Measurements from ENCODE around the gene ANKRD2.
"Not testable (repeated sequence)": the region's sequence is repeated elsewhere in the genome, so short reads cannot be mapped to it uniquely, and the experiment has no call there.

The ANKRD2 gene
- 0 to 1.3 (median 0.04) reads per million in 17 experiments for total RNA-seq

DNA sequence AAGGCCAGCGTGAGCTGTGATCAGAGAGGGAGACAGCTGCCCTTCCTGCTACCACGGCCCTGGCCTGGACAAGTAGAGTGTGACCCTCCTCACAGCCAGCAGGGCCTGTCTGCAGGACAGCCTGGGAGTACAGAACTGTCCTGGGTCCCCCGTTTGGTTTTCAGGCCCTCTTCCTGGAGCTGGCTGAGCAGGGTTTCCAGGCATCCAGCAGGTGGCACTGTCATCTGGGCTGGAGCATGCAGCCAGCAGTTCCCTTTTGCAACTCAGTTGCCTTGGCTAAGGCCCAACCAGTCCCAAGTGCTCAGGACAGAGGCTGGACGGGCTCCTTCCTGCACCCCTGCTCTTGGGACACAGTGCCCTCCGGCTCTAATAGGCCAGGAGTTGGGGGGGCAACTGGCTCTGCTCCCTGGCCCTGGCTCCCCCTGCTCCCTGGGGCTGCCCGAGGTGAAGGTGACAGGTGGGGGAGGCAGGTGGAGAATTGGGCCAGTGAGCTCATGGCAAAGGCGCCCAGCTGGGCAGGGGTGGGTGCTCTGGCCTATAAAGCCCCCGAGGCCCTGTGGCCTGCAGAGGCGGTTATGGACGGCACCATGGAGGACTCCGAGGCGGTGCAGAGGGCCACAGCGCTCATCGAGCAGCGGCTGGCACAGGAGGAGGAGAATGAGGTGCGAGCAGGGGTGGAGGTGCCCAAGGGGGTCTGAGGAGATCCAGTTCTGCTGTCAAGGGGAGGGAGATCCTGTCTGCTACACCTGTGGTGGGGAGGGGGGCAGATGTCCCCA, at the start of gene ANKRD2:
TSS of gene ANKRD2 (plus strand) at position 566 of the 776 bp plus-strand sequence. CDS start at position 576, 10 bp downstream.
- peak; percentile 69 to 91 (median 83) for DNase-seq

GRCh38 chr10:97522937-97523336, 49.6 kb upstream of the ANKRD2 start:
- no peak for DNase-seq

- peak in 2 of 4 experiments; percentile 32 to 34 for DNase-seq
Observed at GRCh38 chr10:97525086-97525485, 47.5 kb upstream of the ANKRD2 start.

GRCh38 chr10:97525683-97526110, 46.9 kb upstream of the ANKRD2 start:
- DNase-seq: no peak

DNA sequence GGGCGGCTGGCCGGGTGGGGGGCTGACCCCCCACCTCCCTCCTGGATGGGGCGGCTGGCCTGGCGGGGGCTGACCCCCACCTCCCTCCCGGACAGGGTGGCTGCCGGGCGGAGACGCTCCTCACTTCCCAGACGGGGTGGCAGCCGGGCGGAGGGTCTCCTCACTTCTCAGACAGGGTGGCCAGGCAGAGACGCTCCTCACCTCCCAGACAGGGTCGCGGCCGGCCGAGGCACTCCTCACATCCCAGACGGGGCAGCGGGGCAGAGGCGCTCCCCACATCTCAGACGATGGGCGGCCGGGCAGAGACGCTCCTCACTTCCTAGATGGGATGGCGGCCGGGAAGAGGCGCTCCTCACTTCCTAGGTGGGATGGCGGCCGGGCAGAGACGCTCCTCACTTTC, 43.7 kb upstream of the ANKRD2 start:
- DNase-seq: not testable (repeated sequence)

GRCh38 chr10:97529685-97530465, 42.7 kb upstream of the ANKRD2 start:
- DNase-seq: no peak

DNA sequence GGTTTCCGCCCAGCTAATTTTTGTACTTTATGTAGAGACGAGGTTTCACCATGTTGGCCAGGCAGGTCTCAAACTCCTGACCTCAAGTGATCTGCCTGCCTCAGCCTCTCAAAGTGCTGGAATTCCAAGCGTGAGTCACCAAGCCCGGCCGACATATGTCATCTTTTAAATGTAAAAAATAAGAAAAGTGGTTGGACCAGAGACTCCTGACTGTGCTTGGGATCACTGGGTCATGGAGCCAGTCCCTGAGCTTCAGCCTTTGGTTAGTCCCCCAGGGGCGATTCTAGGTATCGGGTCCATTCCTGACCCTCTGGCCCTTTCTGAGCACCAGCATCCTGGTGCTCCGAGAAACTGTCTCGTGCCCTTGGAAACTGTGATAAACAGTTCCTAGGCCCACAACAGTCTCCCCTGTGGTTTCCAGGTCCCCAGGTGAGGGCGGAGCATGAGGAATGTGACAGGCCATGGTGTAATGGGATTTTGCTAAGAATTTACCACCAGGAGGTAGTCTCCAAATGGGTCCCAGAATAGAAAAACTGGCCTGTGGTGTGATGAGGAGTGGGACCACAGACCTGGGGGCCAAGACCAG, 41.1 kb upstream of the ANKRD2 start:
- DNase-seq: no peak

- DNase-seq: no peak
Observed at GRCh38 chr10:97532935-97533671, 39.5 kb upstream of the ANKRD2 start.

GRCh38 chr10:97533888-97534287, 38.7 kb upstream of the ANKRD2 start:
- no peak for DNase-seq

DNA sequence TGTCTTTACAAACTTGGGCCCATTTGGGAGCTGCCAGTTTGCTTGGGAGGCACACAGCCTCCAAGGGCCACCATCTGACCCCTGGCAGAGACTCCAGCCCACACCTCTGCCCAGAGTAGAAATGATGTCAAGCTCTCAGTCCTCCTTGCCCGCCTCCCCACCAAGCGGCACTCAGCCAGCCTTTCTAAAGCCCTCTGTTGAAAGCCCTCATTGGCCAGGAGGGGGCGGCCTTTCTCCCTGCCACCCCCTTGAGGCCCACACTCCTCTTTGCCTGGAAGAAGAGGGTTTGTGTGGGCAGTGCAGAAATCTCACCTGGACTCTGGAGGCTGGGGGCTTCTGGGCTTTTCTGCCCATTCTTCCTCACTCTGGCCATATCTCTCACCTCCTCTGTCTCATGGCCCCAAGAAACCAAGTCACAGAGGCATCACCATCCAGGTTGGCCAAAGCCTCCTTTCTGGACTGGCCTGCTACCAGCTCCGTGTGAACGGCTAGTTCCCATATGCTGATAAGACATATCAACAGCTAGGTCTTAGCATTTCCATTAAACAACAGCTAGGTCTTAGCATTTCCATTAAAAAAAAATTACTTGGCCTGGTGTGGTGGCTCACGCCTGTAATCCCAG, 37.7 kb upstream of the ANKRD2 start:
- DNase-seq: peak; percentile 56 to 83 (median 68)

- DNase-seq: no peak
Observed at GRCh38 chr10:97537186-97537869, 35.3 kb upstream of the ANKRD2 start.

- no peak for DNase-seq
Observed at GRCh38 chr10:97538411-97538810, 34.2 kb upstream of the ANKRD2 start.

DNA sequence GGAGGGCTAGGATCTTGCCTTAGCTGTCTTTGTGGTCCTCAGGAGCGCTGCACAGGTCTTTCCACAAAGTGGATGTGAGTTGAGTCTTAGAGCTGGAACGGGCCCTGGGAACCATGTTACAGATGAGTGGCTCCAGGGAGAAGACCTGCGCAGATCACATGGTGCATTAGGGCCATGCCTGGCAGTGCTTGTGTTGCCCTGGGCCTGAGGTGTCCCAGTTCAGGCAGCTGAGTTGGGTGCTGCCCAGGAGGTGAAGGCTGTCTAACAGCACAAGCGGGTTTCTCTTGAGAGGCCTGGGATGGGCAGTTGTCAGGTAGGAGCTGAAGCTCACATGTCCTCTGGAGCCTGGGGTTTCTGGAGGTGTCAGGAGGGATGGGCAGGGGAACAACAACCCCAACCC, 33.7 kb upstream of the ANKRD2 start:
- no peak for DNase-seq

- peak in 1 of 4 experiments; percentile 17 for DNase-seq
Observed at GRCh38 chr10:97539523-97540200, 32.9 kb upstream of the ANKRD2 start.

GRCh38 chr10:97540669-97541500, 31.7 kb upstream of the ANKRD2 start:
- DNase-seq: peak; percentile 9 to 48 (median 39)

- peak; percentile 73 to 87 (median 86) for DNase-seq
Observed at GRCh38 chr10:97542169-97543024, 30.2 kb upstream of the ANKRD2 start.

GRCh38 chr10:97543025-97543546, 29.5 kb upstream of the ANKRD2 start:
- DNase-seq: peak; percentile 85 to 94 (median 93)

DNA sequence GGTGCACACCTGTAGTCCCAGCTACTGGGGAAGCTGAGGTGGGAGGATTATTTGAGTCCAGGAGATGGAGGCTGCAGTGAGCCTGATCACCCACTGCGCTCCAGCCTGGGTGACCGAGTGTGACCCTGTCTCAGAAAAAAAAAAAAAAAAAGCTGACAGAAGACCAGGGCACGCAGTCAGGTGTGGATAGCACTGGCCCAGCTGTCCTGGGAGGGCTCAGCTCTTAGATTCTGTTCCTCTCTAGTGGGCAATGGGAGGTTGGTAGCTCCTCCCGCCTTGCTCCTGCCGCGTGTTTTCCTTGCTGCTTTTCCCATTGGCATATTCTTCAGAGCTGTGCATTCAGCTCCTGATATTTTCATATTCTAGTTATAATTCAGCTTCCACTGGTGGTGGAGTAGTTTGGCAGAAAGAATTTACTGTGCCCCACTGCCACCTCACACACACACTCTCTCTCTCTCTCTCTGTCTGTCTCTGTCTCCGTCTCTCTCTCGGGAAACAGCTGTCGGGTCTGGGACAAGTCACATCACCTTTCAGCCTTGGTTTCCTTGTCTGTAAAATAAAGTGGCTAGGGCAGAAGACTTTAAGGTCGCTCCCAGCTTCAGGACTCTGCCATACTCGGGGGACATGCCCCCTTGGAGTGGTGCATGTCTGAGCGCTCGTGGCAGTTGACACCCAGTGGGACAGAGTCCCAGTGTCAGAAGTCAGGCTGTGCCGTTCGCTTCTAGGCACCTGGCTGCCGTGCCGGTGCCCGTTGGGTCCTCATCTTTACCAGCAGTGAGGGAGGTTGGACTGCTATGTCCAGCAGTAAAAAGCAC, 25.9 kb upstream of the ANKRD2 start:
- no peak for DNase-seq
